Measurements from ENCODE around the gene AFAP1.
"Not testable (repeated sequence)": the region's sequence is repeated elsewhere in the genome, so short reads cannot be mapped to it uniquely, and the experiment has no call there.

Gene AFAP1

DNA sequence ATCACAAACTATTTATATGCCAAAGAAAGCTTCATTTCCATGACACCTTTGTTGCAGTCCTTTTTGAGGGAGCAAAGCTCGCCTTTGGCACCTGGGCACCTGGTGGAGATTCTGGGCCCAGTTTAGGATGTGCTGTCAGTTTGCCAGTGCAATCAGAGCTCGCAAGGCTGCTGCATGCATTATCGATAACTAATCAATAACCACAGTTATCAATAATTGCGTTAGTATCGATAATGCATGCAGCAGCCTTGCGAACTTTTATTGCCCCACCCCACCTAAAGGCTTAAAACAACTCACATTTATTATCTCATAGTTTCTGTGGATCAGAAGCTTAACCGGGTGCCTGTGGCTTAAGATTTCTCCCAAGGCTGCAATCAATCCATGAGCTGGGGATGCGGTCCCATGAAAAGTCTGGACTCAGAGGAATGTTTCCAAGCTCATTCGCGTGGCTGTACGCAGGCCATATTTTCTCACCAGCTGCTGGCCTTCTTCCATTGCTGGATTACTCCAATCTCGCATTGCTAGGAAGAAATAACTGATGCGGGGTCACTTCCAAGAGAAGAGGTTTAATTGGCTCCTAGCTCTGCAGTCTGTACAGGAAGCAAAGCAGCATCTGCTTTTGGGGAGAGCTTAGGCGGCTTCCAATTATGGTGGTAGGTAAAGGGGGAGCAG lies 6.2 kb upstream of the AFAP1 start:
- no peak for DNase-seq (ENCODE audit: low spot score)

DNA sequence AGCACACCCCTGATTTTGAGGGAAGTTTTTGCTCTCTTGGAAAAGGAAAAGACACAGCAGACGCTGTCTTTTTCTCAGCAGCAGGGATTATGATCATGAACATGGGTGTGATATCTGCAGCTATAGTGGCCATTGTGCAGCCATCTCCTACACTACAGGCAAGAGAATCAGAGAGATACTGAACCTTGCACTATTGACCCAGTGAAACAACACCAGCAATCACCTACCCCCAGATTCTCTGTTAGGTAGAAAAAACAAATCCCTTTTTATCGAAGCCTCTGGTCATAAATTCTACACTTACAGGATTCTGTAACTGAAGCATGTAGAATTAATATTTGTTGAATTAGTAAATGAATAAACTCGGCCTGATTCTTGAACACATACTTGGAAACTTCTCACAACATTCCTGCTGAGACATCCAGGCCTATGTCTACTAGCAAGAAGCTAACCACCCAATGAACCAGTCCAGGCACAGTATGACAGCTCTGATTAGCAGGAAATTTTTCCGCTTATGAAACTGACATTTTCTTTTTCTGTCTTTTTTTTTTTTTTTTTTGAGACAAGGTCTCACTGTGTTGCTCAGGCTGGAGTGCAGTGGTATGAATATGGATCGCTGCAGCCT lies 5.0 kb upstream of the AFAP1 start:
- peak; percentile 67 for DNase-seq (ENCODE audit: low spot score)

DNA sequence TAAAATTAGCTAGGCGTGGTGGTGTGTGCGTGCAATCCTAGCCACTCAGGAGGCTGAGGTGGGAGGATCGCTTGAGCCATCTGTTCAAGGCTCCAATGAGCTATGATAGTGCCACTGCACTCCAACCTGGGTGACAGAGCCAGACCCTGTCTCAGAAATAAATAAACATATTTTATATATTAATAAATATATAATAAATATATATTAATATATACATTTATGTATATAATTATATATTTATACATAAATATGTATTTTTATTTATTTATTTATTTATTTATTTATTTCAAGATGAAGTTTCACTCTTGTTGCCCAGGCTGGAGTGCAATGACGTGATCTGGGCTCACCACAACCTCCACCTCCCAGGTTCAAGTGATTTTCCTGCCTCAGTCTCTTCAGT lies 4.0 kb upstream of the AFAP1 start:
- DNase-seq (ENCODE audit: low spot score), result not testable (repeated sequence)

- no peak for DNase-seq (ENCODE audit: low spot score)
Measured at GRCh38 chr4:7943211-7943610, 3.5 kb upstream of the AFAP1 start.

DNA sequence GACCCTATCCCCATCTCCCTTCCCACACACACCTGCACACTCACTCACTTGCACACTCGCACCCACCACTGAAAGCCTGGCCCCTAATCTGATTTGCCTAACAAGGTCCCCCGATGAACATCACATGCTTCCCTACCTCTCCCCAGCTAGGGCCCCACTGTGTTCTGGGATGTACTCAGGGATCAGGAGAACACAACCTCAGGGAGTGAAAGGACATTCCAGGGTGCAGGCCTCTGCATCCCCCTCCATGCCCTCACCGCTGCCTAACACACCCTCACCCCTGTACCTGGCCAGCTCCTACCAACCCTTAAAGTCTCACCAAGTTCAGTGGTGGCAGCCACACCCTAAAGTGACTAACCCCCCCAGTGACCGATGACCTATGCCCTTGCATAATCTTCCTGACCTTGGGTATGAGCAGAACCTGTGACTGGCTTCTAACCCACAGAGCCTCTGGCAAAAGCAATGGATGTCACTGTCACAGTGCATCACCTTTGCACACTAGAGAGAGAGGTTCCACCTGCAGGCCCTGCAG lies 2.4 kb upstream of the AFAP1 start:
- no peak for DNase-seq (ENCODE audit: low spot score)

DNA sequence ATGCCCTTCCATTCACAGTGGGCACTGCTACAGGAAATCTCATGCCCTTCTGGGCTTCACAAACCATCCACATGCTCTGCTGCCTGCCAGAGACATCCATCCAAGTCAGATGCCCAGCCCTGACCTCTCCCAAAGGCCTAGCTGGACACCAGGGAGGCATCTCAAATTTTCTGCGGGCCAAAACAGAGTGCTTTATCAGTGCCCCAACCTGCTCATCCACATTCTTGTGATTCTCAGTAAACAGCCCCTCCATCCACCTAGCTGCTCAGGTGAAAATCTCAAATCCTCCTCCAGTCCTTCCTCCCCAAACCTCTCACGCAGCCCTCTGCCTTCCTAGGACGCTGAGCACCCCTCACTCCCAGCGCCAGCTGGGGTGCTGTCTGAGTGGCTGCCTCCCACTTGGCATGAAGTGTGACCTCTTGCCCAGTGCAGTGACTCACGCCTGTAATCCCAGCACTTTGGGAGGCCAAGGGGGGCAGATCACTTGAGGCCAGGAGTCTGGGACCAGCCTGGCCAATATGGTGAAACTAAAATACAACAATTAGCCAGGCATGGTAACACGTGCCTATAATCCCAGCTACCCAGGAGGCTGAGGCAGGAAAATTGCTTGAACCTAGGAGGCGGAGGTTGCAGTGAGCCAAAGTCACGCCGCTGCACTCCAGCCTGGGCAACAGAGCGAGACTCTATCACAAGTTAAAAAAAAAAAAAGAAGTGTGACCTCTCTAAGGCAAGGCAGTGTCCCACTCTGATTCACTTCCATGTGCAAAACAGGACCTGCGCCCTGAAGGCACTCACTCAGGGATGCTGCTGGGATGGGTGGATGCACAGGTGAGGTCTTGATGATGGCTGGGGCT lies 1.7 kb upstream of the AFAP1 start:
- peak; percentile 61 for DNase-seq (ENCODE audit: low spot score)

- peak; percentile 36 for DNase-seq (ENCODE audit: low spot score)
Measured at GRCh38 chr4:7938609-7939376, 868 bp downstream of the AFAP1 start.

DNA sequence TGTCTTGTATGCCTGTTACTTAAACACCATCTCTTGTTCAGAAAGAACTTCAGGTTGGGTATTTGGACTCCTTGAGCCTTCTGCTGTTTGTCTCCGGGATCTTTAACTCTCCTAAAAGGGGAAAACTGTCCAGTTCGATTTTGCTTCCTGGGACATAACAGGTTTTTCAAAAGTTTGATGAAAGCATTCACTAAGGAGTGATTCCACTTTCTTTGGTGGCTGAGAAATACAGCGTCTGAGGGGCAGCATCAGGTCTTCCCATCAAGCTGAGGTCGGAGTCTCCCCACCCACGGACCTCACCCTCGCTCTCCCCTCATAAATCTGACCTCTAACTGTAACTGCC lies 1.4 kb downstream of the AFAP1 start:
- DNase-seq (ENCODE audit: low spot score), result no peak

DNA sequence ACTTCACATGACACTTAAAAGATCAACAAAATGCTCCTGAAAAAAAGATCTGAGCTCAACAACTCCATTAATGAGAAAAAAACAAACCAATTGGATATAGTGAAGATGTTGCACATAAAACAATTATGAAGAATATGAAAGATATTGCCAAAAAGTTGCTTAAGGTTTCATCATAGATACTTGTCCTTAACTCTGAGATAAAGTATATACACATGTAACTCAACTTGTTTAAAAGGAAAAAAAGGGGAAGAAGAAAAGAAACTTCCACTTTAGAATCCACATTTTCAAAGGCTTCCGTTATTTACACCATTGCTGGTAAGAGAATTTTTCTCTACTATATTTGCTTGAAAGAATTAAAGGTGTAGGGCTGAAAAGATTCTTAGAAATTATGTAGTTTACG lies 2.7 kb downstream of the AFAP1 start:
- DNase-seq (ENCODE audit: low spot score), result no peak

- DNase-seq (ENCODE audit: low spot score), result no peak
Measured at GRCh38 chr4:7933651-7934510, 5.8 kb downstream of the AFAP1 start.

DNA sequence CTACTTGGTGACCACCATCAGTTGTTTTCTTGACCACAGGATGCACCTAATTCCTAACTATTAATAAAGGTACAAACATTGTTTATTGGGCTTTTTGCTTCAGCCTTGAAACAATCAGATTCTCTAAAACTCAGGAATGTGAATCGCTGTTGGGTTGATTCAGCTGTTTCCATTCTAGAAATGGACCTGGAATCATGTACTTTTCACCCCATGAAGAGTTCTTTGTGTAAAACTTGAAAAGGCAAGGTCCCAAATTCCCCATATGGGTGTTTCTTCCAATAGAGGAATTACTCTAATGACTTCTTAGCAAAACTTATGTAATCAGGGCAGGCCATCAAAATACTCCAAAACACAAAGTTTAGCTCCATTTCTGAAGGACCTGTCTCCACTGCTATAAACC lies 7.4 kb downstream of the AFAP1 start:
- DNase-seq (ENCODE audit: low spot score), result no peak

- DNase-seq (ENCODE audit: low spot score), result peak; percentile 60
Measured at GRCh38 chr4:7929118-7929951, 10.3 kb downstream of the AFAP1 start.

DNA sequence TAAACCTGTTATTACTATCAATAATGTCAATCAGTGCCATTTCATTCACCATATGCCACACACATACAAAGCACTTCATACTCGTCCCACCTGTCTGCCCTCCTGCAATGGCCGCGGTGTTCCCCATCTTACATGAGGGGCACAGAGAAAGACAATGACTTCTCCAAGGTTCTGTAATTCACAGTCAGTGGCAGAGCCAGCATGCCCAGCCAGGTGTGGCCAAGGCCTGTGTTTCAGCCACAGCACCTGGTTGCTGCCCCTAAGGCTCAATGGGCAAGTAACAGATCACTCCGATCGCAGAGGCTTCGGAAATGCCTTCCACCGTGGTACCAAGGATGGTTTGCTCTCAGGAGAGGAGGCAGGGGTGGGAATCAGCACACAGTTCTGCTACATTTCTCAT lies 10.9 kb downstream of the AFAP1 start:
- no peak for DNase-seq (ENCODE audit: low spot score)

GRCh38 chr4:7926822-7927221 lies 12.8 kb downstream of the AFAP1 start:
- DNase-seq (ENCODE audit: low spot score), result no peak

DNA sequence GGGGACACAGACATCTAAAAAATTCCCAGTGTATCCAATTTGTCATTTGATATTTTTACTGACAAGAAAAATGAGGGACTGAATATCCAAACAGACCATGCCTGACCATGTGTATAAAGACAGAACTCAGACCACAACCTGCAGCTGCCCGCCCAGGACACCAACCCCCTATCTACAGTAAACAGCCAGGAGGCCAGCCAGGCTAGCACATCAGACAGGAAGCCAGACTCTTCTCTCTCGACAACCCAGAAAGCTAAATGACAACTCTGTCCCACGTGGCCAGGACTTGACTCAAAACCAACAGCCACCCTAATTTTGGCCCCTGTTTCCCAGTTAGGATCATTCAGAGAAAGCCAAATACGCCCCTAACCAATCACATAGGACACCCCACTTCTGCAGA lies 15.1 kb downstream of the AFAP1 start:
- DNase-seq (ENCODE audit: low spot score), result no peak

- DNase-seq (ENCODE audit: low spot score), result no peak
Measured at GRCh38 chr4:7924163-7924562, 15.5 kb downstream of the AFAP1 start.

GRCh38 chr4:7922466-7922865 lies 17.2 kb downstream of the AFAP1 start:
- DNase-seq (ENCODE audit: low spot score), result no peak

DNA sequence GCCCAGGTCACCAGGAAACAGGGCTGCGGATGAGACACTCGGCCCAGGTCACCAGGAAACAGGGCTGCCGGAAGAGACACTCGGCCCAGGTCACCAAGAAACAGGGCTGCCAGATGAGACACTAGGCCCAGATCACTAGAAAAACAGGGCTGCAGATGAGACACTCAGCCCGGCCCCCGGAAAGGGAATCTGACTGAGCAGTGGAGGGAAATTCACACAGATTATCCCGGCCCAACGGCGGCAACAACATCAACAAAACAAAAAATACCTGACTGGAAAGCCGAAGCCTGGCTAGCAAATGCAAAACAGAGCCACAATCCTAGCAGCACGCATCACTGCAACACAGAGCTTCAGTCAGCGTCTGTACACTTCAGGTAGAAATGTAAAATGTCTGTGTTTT lies 20.7 kb downstream of the AFAP1 start:
- DNase-seq (ENCODE audit: low spot score), result no peak

DNA sequence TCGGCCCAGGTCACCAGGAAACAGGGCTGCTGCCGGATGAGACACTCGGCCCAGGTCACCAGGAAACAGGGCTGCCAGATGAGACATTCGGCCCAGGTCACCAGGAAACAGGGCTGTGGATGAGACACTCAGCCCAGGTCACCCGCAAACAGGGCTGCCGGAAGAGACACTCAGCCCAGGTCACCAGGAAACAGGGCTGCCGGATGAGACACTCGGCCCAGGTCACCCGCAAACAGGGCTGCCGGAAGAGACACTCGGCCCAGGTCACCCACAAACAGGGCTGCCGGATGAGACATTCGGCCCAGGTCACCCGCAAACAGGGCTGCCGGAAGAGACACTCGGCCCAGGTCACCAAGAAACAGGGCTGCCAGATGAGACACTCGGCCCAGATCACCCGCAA lies 21.5 kb downstream of the AFAP1 start:
- not testable (repeated sequence) for DNase-seq (ENCODE audit: low spot score)

DNA sequence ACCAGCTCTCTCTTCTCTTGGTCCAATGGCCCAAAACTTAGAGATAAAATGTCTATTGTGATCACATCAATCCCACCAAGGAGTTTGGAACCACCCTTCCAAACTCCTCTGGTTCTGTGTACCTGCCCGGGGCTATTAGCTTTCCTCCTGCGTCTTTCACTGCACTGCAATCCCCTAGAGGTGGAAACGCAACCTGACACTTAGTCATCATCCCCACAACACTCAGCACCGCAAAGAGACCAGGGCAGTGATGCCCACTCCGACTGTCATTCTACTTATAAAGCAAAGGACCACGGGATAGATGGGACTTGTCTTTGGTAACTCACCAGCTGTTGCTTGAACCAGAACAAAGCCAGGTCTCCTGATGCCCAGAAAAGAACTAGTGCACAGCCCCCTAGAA lies 22.0 kb downstream of the AFAP1 start:
- DNase-seq (ENCODE audit: low spot score), result no peak

All from kidney tubule cell (primary cell).